ENCODE measurements around the gene TBCEL.
"Not testable (repeated sequence)": the region's sequence is repeated elsewhere in the genome, so short reads cannot be mapped to it uniquely, and the experiment has no call there.

The TBCEL gene

DNA sequence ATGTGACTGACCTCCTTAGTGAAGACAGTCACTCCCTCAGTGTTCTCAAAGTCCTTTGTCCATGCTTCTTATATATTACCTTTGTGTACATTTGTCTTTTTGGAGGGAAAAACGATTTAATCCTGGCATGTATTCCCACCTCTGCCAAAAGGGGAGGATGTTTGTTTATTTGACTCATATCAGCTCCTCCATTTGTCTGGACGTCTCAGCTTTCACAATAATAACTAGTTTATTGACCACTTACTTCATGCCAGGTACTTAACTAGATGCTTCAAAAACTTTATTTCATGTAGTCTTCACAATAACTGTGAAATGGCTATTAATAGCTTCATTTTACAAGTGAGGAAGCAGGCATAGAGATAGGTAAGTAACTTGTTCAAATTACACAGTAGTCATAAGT, 5.3 kb downstream of the TBCEL start:
- Histone ChIP-seq H2AFZ (ENCODE audit: low read length) (no peak overlapping the region), H3K79me2 (ENCODE audit: low read length) (peaks cover 38% of the 10 kb centered on the region), H3K9me2 (replicated peaks; ENCODE audit: insufficient read depth, low read length) (no peaks in the 10 kb centered on the region), H3K27me3 (replicated peaks; ENCODE audit: insufficient read depth, low read length) (no peaks in the 10 kb centered on the region), H3K9ac (ENCODE audit: low read length) (no peak overlapping the region), H3K4me1 (ENCODE audit: low read length) (peaks cover 8% of the 10 kb centered on the region; the same call in 1 of the 2 replicates), H3K4me2 (ENCODE audit: low read depth, low read length) (no peak overlapping the region), H3K27ac (ENCODE audit: low read length) (no peak overlapping the region), H4K20me1 (ENCODE audit: insufficient read depth, low read length) (no peaks in the 10 kb centered on the region), H3K36me3 (replicated peaks; ENCODE audit: insufficient read depth, low read length) (no peaks in the 10 kb centered on the region), H3K4me3 (ENCODE audit: low read length) (no peak overlapping the region), H3F3A (ENCODE audit: insufficient read depth, low read length) (no peaks in the 10 kb centered on the region), H3K9me3 (replicated peaks; ENCODE audit: insufficient read depth, low read length) (no peaks in the 10 kb centered on the region)
- DNase-seq: no peak
- no peak for TF ChIP-seq EZH2 (optimal IDR thresholded peaks at IDR 0.05; ENCODE audit: low read depth, low read length)
- no peak for TF ChIP-seq CTCF (IDR thresholded peaks at IDR 0.05; ENCODE audit: low read length)
- TF ChIP-seq EZH2phosphoT487 (IDR thresholded peaks at IDR 0.05; ENCODE audit: low read length): no peak

DNA sequence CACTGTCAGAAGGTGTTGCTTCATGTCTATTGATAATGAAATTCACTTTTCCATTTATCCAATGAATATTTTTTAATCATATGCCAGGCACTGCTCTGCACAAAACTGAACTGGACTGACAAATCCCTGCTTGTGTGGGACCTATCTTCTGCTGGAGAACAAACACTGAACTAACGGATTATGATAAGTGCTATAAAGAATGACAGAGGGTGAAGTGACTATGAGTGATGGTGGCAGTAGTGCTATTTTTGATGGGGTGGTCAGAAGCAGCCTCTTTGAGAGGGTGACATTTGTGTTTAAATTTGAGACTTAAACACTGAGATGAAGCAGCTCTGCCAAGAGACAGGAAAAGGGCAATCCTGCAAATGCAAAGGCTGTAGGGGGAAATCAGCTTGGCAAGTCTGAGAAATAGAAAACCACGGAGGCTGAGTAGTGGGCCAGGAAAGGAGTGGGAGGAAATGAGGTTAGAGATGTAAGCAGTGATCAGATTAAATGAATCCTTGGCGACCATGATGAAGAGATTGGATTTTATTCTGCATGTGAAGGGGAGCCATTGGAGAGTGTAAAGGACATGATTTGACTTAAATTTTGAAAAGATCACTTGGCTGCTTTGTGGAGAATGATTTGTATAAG, 6.0 kb downstream of the TBCEL start:
- H3K36me3 ChIP-seq (replicated peaks; ENCODE audit: insufficient read depth, low read length): no peaks in the 10 kb centered on the region
- H3F3A ChIP-seq (ENCODE audit: insufficient read depth, low read length): no peaks in the 10 kb centered on the region
- no peaks in the 10 kb centered on the region for H4K20me1 ChIP-seq (ENCODE audit: insufficient read depth, low read length)
- H3K4me1 ChIP-seq (ENCODE audit: low read length): peaks cover 7% of the 10 kb centered on the region
- no peaks in the 10 kb centered on the region for H3K9me3 ChIP-seq (replicated peaks; ENCODE audit: insufficient read depth, low read length)
- no peaks in the 10 kb centered on the region for H3K9me2 ChIP-seq (replicated peaks; ENCODE audit: insufficient read depth, low read length)
- TF ChIP-seq CTCF (IDR thresholded peaks at IDR 0.05; ENCODE audit: low read length): no peak
- TF ChIP-seq EZH2 (optimal IDR thresholded peaks at IDR 0.05; ENCODE audit: low read depth, low read length): no peak
- TF ChIP-seq EZH2phosphoT487 (IDR thresholded peaks at IDR 0.05; ENCODE audit: low read length): no peak
- no peak for DNase-seq
- no peaks in the 10 kb centered on the region for H3K27me3 ChIP-seq (replicated peaks; ENCODE audit: insufficient read depth, low read length)
- no peak overlapping the region for H3K9ac ChIP-seq (ENCODE audit: low read length)
- no peak overlapping the region for H2AFZ ChIP-seq (ENCODE audit: low read length)
- no peak overlapping the region for H3K27ac ChIP-seq (ENCODE audit: low read length)
- no peak overlapping the region for H3K4me2 ChIP-seq (ENCODE audit: low read depth, low read length)
- H3K4me3 ChIP-seq (ENCODE audit: low read length): no peak overlapping the region
- H3K79me2 ChIP-seq (ENCODE audit: low read length): peaks cover 30% of the 10 kb centered on the region

- Histone ChIP-seq H3K9ac (ENCODE audit: low read length) (no peak overlapping the region), H3F3A (ENCODE audit: insufficient read depth, low read length) (peaks cover 2% of the 10 kb centered on the region; the same call in 1 of the 2 replicates), H3K4me2 (ENCODE audit: low read depth, low read length) (no peak overlapping the region), H3K4me3 (ENCODE audit: low read length) (no peak overlapping the region), H3K36me3 (replicated peaks; ENCODE audit: insufficient read depth, low read length) (no peaks in the 10 kb centered on the region), H3K9me3 (replicated peaks; ENCODE audit: insufficient read depth, low read length) (no peaks in the 10 kb centered on the region), H3K9me2 (replicated peaks; ENCODE audit: insufficient read depth, low read length) (no peaks in the 10 kb centered on the region), H3K79me2 (ENCODE audit: low read length) (peaks cover 19% of the 10 kb centered on the region), H3K4me1 (ENCODE audit: low read length) (peaks cover 16% of the 10 kb centered on the region), H2AFZ (ENCODE audit: low read length) (no peak overlapping the region), H3K27me3 (replicated peaks; ENCODE audit: insufficient read depth, low read length) (no peaks in the 10 kb centered on the region), H4K20me1 (ENCODE audit: insufficient read depth, low read length) (no peaks in the 10 kb centered on the region), H3K27ac (ENCODE audit: low read length) (no peak overlapping the region)
- TF ChIP-seq EZH2 (optimal IDR thresholded peaks at IDR 0.05; ENCODE audit: low read depth, low read length): no peak
- TF ChIP-seq CTCF (IDR thresholded peaks at IDR 0.05; ENCODE audit: low read length): no peak
- no peak for TF ChIP-seq EZH2phosphoT487 (IDR thresholded peaks at IDR 0.05; ENCODE audit: low read length)
- no peak for DNase-seq
Measured at GRCh38 chr11:121031167-121031566, 7.3 kb downstream of the TBCEL start.

GRCh38 chr11:121031648-121032047, 7.7 kb downstream of the TBCEL start:
- H4K20me1 ChIP-seq (ENCODE audit: insufficient read depth, low read length); DNase-seq; H3K27ac ChIP-seq (ENCODE audit: low read length); H3K27me3 ChIP-seq (replicated peaks; ENCODE audit: insufficient read depth, low read length); H3K9me3 ChIP-seq (replicated peaks; ENCODE audit: insufficient read depth, low read length); H2AFZ ChIP-seq (ENCODE audit: low read length); H3K4me2 ChIP-seq (ENCODE audit: low read depth, low read length); H3K36me3 ChIP-seq (replicated peaks; ENCODE audit: insufficient read depth, low read length); H3K9me2 ChIP-seq (replicated peaks; ENCODE audit: insufficient read depth, low read length); H3K4me3 ChIP-seq (ENCODE audit: low read length); H3K9ac ChIP-seq (ENCODE audit: low read length); H3F3A ChIP-seq (ENCODE audit: insufficient read depth, low read length): not testable (repeated sequence)
- Histone ChIP-seq H3K4me1 (ENCODE audit: low read length) (peaks cover 21% of the 10 kb centered on the region), H3K79me2 (ENCODE audit: low read length) (peaks cover 19% of the 10 kb centered on the region; the same call in 1 of the 2 replicates)
